Esophagus mucosa (tissue), 1 donor: ENCODE data around the gene AP3B1. TPM values are rescaled to one million over a fixed set of nuclear protein-coding genes. Genes with fewer than 3 reads are reported as not detected.
"Not testable (repeated sequence)": the region's sequence is repeated elsewhere in the genome, so short reads cannot be mapped to it uniquely, and the experiment has no call there.

Source experiments
- ATAC-seq: fragments of 200-7000 bp; cut with Tn5 transposase; one replicate; pipeline ENCODE4 v1.9.1; 2020
- total RNA-seq: library from RNA; stranded (reverse); gene quantifications from one replicate; pipeline ENCODE4 v1.2.4, GENCODE V29; 2023
- donor health status: DM: yes; HTN: yes; CAD: no.

AP3B1 gene
- total RNA-seq, 1 donor from 2014 or later: 31.5 TPM

DNA sequence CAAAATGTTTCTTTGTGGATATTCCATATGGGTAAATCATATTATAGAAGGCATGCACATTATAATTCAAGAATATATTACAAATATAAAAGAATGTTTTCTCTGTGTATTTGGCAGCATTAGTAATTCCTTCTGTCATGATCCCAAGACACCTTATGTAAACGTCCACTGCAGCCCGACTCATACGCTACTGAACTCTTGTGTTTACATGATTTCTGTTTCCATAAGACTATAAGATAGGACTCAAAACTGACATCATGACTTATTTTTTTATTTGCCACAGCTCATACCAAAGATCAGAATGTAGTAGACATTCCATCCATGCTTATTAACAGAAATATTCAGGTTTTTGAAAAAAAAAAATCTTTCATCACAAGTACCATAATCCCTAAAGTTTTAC lies 234.1 kb downstream of the AP3B1 start:
- ATAC-seq: no peak

DNA sequence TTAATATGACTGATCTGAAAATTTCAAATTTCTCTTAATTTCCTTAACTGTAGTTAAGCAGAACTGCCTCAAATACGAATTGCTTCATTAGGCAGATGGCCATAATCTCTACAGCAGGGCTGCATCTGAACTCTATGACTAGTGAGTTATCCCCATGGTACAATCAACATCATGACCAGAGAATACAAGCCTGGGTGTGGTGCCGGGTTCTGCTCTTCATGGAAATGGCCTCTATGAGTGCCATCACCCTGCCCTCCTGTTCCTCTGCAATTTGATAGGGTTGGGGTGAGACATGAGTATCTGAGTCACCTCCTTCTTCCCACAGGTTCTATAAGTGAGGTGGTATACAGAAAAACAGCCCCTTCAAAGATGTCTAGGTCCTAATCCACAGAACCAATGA lies 235.9 kb downstream of the AP3B1 start:
- ATAC-seq: no peak

DNA sequence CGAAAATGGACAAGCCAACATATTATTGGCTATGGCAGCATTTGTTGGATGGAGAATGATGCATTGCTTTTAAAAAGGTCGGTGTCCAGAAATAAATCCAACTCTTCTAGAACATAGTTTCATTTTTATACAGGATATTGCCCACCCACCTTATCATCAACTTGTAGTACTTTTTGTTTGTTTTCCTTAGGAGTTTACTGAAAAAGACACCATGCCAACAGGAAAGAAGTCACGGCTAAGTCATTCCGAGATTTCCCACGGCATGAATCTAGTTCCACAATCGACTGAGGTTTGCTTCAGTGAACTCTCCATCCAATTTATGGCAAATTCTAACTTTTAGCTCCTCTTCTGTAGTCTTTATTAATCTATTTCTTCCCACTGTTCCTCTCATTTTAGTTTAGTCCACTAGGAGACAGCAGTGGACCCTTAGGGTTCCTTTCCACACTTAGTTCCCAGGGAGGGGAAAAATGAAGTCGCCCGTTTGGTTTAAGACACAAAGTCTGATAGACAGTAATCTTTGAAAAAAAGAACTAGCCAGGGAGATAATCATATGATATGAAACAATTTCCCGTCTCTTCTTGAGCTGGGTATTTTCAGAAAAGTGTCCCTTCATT lies 237.5 kb downstream of the AP3B1 start:
- ATAC-seq: no peak

DNA sequence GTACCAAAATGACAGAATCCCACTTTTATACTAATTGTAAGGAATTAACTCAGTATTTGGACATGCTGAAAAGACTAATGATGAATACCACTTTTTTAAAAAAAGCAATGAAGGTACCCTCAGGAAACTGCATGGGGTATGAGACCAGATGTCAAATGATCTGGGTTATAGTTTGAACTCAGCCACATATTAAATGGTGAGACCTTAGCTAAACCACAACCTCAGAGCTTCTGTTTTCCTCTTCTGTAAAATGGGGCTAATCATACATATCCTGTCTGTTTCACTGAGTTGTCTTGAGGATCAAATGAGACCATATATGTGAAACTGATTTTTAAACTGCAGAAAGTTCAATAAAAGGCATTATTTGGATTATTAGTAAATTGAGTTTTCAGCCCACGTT lies 238.4 kb downstream of the AP3B1 start:
- ATAC-seq: no peak

DNA sequence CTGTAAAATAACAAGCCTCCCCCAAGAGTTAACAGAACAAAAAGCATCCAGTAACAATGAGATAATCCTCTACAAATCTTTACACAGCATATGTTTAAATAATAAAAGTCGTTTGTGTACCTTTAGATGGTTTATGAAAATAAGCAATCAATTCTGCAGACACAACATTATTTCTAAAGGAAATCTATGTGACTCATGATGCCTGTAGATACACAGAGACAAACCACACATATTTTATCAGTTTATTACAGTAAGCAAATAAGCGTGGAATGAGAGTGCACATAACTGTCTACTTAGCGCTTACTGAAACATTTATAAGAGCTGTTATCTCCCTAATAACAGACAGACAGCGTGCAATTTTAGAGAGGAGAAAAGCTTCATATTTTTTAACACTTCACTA lies 243.6 kb downstream of the AP3B1 start:
- no peak for ATAC-seq

DNA sequence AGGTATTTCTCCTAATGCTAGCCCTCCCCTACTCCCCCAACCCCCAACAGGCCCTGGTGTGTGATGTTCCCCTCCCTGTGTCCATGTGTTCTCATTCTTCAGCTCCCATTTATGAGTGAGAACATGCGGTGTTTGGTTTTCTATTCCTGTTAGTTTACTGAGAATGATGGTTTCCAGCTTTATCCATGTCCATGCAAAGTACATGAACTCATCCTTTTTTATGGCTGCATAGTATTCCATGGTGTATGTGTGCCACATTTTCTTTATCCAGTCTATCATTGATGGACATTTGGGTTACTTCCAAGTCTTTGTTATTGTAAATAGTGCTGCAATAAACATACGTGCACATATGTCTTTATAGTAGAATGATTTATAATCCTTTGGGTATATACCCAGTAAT lies 247.7 kb downstream of the AP3B1 start:
- ATAC-seq: not testable (repeated sequence)

DNA sequence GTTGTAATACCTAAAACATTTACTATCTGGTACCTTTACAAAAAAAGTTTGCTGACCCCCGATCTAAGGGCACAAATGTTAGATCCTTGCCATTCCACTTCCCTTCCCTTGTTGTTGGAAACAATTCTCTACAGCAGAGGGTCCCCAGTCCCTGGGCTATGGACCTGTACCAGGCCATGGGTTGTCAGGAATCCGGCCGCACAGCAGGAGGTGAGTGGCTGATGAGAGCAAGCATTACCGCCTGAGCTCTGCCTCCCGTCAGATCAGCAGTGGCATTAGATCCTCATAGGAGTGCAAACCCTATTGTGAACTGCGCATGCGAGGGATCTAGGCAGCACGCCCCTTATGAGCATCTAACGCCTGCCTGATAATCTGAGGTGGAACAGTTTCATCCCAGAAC lies 248.5 kb downstream of the AP3B1 start:
- no peak for ATAC-seq

DNA sequence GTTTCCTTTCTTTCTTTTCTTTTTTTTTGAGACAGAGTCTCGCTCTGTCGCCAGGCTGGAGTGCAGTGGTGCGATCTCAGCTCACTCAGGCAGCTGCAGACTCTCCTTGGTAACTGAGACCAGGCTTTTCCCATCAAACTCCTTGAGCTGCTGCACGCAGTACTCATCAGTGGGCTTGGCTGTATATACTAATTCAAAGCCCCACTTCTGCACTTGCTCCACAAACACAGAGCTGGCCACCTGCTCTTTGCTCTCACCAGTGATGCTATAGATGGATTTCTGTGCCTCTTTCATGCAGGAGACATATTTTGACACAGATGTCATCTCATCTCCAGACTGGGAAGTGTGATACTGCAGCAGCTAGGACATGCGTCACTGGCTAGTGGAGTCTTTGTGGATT lies 252.7 kb downstream of the AP3B1 start:
- ATAC-seq: no peak

DNA sequence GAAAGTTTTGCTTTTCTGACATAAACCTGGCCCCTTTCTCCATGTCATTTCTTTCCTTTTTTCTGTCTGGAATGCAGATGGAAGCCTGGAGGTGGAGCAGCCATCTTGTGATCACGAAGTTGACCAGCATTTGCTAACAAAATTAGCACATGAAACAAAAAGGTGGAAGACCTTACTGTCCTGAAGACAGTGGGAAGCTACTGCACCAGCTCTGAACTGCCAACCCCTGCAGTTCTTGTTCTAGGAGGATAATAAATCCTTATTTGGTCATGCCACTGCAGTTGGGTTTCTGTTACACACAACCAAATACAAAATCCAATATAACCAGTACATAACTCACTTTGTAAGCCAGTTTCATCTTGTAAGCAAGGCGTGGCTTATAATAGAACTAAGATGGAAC lies 269.0 kb downstream of the AP3B1 start:
- peak; percentile 93 for ATAC-seq

DNA sequence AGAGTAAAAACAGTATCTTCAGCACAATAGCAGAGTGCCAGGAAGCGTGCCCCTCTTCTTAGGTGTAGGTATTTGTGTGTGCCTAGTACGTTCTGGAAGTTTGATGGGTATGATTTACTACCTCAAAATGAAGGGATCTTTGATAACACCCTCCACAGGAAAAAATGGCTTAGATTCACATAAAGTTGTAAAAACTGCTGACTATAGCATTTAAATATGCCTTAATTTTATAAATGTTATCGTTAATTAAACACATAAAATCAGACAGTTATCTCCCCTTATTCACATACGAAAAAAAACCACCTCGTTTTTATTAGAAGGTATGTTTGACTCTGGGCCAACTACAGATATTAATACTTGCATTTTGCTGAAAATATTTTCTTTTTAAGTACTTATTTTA lies 274.8 kb downstream of the AP3B1 start:
- no peak for ATAC-seq

DNA sequence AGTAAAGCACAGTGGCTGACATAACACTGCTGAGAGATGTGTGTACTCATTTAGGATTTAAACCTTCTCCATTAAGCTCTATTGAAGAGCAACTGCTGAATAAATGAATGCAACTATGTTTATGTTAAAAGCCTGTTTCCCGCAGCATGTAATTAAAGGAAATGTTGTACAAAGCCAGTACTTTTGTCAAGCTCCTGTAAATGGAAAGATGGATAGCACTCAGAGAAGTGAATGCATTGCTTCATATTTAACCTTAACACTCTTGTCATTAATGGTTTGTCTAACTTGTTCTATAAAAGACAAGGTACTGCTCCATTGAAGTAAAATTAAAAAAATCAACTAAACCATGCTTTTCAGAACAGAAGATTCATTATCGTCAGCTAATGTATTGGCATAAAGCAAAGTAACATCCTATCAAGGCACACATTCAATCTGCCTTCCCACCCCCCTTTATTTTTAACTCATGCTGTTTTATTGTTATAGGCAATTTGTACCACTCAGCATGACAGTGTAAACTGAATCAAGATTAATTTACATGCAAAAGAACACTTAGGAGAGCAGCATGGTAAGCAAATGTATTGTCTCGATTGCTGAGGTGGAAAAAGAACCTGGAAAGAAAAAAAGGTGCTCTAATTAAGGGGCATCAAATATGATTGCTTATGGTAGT lies 277.5 kb downstream of the AP3B1 start:
- no peak for ATAC-seq

DNA sequence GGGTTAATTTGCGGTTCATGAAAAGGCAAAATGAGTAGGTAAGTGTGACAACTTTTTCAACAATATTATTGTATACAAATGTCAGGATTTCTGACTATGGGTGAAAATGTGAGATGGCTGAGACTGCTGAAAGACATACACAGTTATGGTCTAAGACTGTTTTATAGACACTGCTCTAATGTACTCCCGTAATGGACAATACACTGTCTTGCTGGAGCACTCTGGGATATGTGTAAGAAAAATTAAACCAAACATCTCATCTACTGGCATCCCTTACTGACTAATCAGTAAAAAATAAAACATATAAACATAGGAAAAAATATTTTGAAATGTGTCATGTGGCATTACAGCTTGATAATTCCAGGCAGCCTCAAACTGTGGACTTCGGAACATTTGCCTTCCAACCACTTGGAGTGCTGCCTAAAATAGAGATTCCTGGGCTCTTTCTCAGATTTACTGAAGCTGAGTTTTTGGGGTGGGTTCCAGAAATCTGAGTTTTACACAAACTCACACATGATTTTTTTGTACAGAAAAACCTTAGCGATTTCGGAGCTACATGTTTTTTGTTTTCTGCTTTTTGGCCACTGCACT lies 284.5 kb downstream of the AP3B1 start:
- no peak for ATAC-seq

DNA sequence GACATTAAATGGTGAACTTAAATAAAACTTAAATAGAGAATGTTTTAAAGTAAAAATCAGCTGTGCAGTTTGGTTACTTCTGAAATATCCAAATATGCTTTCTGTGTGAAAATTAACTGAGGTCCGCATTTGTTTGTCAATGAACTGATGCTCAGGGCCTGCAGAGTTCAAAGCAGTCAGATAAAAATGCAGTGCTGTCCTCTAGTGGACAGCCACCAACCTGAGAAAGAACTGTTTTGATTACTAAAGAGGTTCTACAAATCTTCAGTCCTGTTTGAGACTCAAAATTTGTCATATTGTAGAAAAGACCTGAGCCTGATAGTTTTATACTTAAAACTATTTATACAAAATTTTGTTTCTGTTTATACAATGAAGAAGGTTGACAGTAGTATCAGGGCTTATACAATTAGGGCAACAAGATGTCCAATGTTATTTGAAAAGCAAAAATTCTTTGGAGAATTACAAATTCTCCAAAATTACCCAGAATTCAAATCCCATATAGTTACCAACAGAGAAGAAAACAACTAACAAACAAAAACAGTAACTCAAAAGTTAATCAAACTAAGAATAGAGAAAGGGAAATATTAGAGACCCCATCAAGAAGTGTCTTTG lies 286.0 kb downstream of the AP3B1 start:
- ATAC-seq: no peak

DNA sequence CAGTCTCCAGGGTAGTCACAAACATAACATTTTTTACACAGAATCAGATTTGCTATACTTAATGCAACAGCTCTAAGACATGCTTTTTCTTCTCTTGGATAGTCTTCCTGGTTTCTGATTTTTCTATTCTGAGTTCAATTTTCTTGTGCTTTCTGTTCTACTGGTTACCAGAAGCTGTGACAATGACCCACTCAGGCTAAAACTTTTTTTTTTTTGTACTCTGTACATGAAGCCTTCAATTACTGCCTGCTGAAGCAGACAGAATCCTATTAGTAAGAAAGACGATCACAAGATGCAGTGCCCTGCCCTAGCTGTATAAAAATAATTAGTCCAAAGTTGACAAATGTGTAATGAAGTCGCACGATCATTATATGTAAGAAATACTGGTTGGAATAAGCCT lies 287.3 kb downstream of the AP3B1 start:
- no peak for ATAC-seq

DNA sequence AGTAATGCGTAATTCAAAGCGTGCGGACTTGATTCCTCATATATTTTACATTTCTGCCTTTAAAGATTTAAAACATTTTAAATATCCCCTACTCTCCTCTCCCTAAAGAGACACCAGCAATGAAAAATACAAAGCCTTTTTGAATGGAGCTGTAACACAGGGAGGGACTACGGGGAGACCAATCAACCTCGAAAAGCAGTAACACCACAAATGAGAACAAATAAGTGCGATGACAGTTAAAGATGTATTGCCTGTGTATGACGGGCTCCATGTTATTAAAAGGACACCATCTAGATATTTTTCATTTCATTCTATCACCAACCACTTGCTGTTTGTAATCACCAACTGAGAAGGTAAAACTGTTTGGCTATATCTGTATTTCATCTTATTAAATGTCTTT lies 288.0 kb downstream of the AP3B1 start:
- no peak for ATAC-seq

DNA sequence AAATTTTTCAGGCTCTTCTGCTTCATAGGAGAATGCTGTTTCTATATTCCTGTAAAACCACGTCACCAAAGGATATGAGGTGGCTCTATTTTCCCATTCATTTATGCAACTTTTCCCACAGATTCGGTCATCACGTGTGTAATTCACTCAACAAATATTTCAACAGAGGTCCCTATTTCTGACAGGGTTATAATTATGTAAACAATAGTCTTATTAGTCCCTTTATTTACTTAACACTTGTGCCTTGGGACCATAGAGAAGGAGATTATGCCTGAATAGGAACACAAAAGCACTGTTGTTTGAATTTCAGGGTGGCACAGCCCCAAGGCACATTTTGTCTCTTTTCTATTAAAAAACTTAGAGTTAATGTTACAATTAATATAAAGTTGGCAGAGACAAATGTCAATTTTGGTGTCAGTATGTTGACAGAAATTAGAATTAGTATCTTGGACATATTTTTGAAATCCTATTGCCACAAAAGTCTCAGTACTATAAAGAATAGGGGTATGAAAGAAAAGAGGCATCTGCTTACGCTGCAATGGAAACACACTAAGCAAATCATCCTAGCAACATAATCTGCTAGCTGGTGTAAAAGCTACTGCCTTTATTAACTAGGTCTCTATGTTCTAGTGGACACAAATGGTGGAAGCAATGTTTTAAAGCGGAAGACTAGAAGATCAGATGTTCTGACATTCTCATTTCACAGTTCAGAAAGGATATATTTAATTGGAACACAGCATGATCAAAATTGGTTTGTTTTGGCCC lies 289.3 kb downstream of the AP3B1 start:
- ATAC-seq: no peak

DNA sequence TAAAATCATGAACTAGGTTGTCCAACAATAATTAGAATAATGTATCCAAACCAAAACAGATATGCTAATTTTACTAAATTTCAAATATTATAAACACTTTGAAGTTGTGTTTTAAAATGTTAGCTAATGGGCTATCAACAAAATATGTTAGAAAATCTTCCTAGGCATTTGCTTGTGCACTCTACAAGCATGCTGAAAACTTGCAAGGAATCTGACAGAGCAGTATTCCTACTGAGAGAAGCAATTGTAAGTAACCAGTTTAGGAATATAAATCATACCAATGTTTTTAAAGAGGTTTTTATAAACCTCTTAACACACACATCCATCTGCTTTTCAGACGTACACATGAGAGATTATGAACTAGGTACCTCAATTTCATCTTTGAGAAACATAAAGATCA lies 289.9 kb downstream of the AP3B1 start:
- no peak for ATAC-seq

DNA sequence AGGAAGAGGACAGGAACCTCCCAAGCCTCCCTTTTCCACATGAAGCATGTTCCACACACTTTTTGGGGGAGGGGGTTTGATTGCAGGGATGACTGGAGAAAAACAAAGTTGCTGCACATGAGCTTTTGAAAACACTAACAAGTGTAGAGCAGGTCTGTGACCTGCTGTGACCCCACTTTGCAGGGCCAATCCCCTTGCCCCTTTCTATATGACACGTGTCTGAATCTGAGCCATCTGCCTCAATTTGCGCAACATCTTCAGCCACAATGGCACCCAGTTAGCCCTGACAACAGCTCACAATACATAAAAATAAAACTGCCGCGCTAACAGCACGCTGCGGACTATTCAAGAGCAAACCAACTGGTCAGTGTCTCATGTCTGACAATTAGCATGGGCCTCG lies 290.6 kb downstream of the AP3B1 start:
- no peak for ATAC-seq

DNA sequence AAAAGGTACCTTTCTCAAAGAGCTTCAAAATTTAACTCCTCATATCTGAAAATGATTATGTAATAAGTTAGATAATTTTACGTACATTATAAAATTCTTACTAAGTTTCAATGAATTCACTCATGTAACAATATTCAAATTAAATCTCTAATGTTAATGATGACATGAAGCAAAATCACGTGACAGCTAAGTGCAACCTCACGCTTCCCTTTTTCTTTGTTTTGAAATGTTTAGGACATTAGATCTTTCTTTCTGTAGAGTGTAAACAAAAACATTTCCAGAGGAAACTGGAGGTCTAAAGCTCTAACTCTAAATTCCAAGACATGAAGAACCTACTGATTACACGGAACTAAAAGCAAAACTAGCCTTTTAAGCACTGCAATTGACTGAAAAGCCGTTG lies 291.0 kb downstream of the AP3B1 start:
- no peak for ATAC-seq

DNA sequence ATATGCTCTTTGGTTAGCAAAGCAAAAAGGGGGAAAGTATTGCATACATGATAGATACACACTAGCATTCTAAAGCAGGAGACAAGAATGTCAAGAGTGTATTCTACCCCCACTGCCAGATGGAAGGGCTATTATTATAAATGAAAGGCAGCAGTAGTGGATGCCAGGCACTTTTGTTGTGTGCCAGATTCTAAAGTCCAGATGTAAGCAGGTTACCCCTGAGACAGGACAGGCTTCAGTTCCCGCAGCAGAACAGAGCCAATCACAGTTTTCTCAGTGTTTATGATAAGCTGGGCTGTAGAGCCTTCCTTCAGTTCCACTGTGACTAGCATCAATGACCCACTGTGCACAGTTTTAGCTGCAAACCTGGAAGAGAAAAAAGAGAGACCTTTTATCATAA lies 291.8 kb downstream of the AP3B1 start:
- ATAC-seq: no peak

DNA sequence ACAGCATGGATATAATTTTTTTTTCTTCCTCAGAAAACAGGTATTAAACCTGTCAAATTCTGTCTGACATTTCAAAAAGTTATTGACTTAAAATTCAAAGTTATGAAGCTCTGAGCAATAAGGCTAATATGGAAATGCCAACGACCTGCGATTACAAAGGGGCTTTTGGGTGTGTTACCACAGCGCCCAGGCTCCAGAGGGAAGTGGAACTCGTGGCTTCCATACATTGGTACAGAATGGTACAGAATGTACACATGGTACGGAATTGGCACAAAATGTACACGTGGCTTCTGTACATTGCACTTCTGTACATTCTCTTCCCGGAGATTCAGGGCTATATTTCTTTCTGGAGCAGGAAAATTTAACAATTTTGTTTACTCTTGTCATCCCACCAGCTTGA lies 293.3 kb downstream of the AP3B1 start:
- no peak for ATAC-seq

DNA sequence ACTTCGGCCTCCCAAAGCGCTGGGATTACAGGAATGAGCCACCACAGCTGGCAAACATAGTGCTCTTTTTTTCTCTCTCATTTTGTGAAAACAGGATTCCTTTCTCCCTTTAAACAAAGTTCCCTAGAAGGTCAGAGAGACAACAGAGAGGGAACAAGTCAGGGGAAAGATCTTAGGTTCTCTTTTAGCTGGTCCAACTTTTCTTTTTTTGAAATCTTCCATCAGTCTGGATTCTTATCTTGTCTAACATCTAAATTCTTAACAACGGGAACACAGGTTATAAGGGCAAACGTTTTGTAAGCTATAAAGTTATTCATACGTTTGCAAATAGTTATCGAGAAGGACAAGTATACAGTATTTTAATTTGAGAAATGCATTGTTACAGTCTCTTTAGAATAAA lies 294.3 kb downstream of the AP3B1 start:
- no peak for ATAC-seq

DNA sequence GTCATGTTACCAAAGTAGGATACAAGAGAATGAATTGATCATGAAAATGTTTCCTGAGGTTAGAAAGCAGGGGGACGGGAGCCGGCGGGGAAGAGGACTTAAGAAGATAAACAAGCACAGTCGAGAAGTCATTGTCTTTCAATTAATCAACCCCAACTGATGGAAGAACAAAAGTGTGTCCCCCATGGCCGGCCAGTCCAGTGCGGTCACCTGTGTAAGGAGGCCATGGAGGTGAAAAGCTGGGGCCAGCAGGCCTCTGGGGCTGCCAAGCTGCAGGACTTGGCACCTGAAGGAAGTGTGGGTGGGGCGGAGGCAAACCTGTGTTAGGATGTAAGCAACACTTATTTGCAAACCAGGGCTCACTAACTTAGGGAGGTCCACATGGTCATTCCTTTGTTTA lies 295.1 kb downstream of the AP3B1 start:
- ATAC-seq: no peak
